Peyer's patch (tissue), 4 donors: ENCODE results near the gene SNX8. TPM values are rescaled to one million over a fixed set of nuclear protein-coding genes. Genes with fewer than 3 reads are reported as not detected.

Source experiments
- DNase-seq, 3 donors: peaks; one replicate each; pipeline ENCODE4 v3.0.0-alpha.2; 2017 to 2019
- H3K27ac ChIP-seq, 4 donors: fragments of 200-600 bp; sonication (generic); one replicate each; pipeline ENCODE4 v1.5.1; 2016 to 2019
- H3K27me3 ChIP-seq, 2 donors: fragments of 200-600 bp; sonication (generic); one replicate each; pipeline ENCODE4 v1.5.1; 2019
- H3K36me3 ChIP-seq, 3 donors: fragments of 200-600 bp; sonication (generic); one replicate each; pipeline ENCODE4 v1.5.1; 2016 to 2019
- H3K4me1 ChIP-seq, 4 donors: fragments of 200-600 bp; sonication (generic); one replicate each; pipeline ENCODE4 v1.5.1; 2016 to 2019
- H3K4me3 ChIP-seq, 4 donors: fragments of 200-600 bp; sonication (generic); 1 replicate in 3 of 4; 2 replicates in 1 of 4; pipeline ENCODE4 v1.5.1; 2016 to 2019; ENCODE audit warnings: mild to moderate bottlenecking in 1 of 4
- H3K9me3 ChIP-seq, 4 donors: fragments of 200-600 bp; sonication (generic); one replicate each; pipeline ENCODE4 v1.5.1; 2016 to 2019; ENCODE audit warnings: mild to moderate bottlenecking in 1 of 4
- CTCF ChIP-seq, 6 experiments: fragments of 450-650 bp in 4 of 6; fragments of 200-600 bp in 2 of 6; sonication (generic) in 1 of 6; IDR thresholded peaks; one replicate each; pipeline ENCODE4 v1.5.1; 2017 to 2019; ENCODE audit warnings: antibody characterized with exemption in 6 of 6, mild to moderate bottlenecking in 3 of 6, moderate library complexity in 1 of 6
- POLR2A ChIP-seq, 2 donors: fragments of 450-650 bp; IDR thresholded peaks; one replicate each; pipeline ENCODE4 v1.5.1; 2017; ENCODE audit warnings: antibody characterized with exemption in 2 of 2, mild to moderate bottlenecking in 2 of 2, moderate library complexity in 2 of 2
- total RNA-seq, 4 donors: library from RNA; depleted of rRNA; stranded (reverse); fragments of >200 nt; gene quantifications; one replicate each; pipeline ENCODE4 v1.1.0, GENCODE V29; 2016

Gene SNX8
- total RNA-seq, 4 donors from 2014 or later: 10.5 to 38.8 (median 19.2) TPM

- TF ChIP-seq CTCF (IDR thresholded peaks at IDR 0.05) (no peak), POLR2A (IDR thresholded peaks at IDR 0.05) (no peak)
- Histone ChIP-seq H3K4me1 (peaks cover 0 to 5% (median 3%) of the 10 kb centered on the region in 4 donors), H3K27ac (no peak overlapping the region), H3K4me3 (no peak overlapping the region), H3K9me3 (no peaks in the 10 kb centered on the region), H3K36me3 (peaks cover 0 to 8% (median 0%) of the 10 kb centered on the region in 3 donors), H3K27me3 (no peaks in the 10 kb centered on the region)
- DNase-seq: no peak
Measured at GRCh38 chr7:2254429-2255144, 59.7 kb downstream of the SNX8 start.

GRCh38 chr7:2253525-2254244 lies 60.6 kb downstream of the SNX8 start:
- Histone ChIP-seq H3K9me3 (no peaks in the 10 kb centered on the region), H3K27ac (no peak overlapping the region), H3K4me1 (peaks cover 0 to 11% (median 3%) of the 10 kb centered on the region in 4 donors), H3K27me3 (no peaks in the 10 kb centered on the region), H3K36me3 (peaks cover 0 to 8% (median 0%) of the 10 kb centered on the region in 3 donors), H3K4me3 (no peak overlapping the region)
- no peak for DNase-seq
- TF ChIP-seq POLR2A (IDR thresholded peaks at IDR 0.05) (no peak), CTCF (IDR thresholded peaks at IDR 0.05) (no peak)

GRCh38 chr7:2253021-2253420 lies 61.2 kb downstream of the SNX8 start:
- Histone ChIP-seq H3K27ac (no peak overlapping the region), H3K4me1 (peaks cover 0 to 13% (median 3%) of the 10 kb centered on the region in 4 donors), H3K4me3 (no peak overlapping the region), H3K36me3 (peaks cover 0 to 8% (median 0%) of the 10 kb centered on the region in 3 donors), H3K9me3 (no peaks in the 10 kb centered on the region), H3K27me3 (no peaks in the 10 kb centered on the region)
- TF ChIP-seq CTCF (IDR thresholded peaks at IDR 0.05): no peak
- no peak for DNase-seq

GRCh38 chr7:2251841-2252771 lies 62.1 kb downstream of the SNX8 start:
- DNase-seq: no peak
- H3K4me3 ChIP-seq: no peak overlapping the region
- peaks cover 0 to 2% (median 0%) of the 10 kb centered on the region in 3 donors for H3K36me3 ChIP-seq
- H3K9me3 ChIP-seq: no peaks in the 10 kb centered on the region
- no peak overlapping the region for H3K27ac ChIP-seq
- peaks cover 0 to 13% (median 3%) of the 10 kb centered on the region in 4 donors for H3K4me1 ChIP-seq
- TF ChIP-seq CTCF (IDR thresholded peaks at IDR 0.05) (no peak), POLR2A (IDR thresholded peaks at IDR 0.05) (no peak)
- H3K27me3 ChIP-seq: no peaks in the 10 kb centered on the region

- H3K27ac ChIP-seq: no peak overlapping the region
- no peaks in the 10 kb centered on the region for H3K27me3 ChIP-seq
- no peak for DNase-seq
- no peaks in the 10 kb centered on the region for H3K36me3 ChIP-seq
- TF ChIP-seq POLR2A (IDR thresholded peaks at IDR 0.05): no peak
- TF ChIP-seq CTCF (IDR thresholded peaks at IDR 0.05): no peak
- peaks cover 0 to 13% (median 3%) of the 10 kb centered on the region in 4 donors for H3K4me1 ChIP-seq
- no peak overlapping the region for H3K4me3 ChIP-seq
- no peaks in the 10 kb centered on the region for H3K9me3 ChIP-seq
Measured at GRCh38 chr7:2251381-2251780, 62.9 kb downstream of the SNX8 start.
